Measurements from ENCODE around the gene HBE1. TPM values are rescaled to one million over a fixed set of nuclear protein-coding genes. Genes with fewer than 3 reads are reported as not detected.
"Not testable (repeated sequence)": the region's sequence is repeated elsewhere in the genome, so short reads cannot be mapped to it uniquely, and the experiment has no call there.

HBE1 gene
- total RNA-seq, 1 donor from 2014 or later: not detected

GRCh38 chr11:5303626-5304025 is 33.9 kb upstream of the HBE1 start:
- H3K4me3 ChIP-seq (ENCODE audit: low read depth, low read length): no peak overlapping the region
- DNase-seq (ENCODE audit: low read depth): no peak
- TF ChIP-seq CTCF (IDR thresholded peaks at IDR 0.05; ENCODE audit: insufficient read depth, low read length, poor library complexity, severe bottlenecking): no peak
- H3K27me3 ChIP-seq (ENCODE audit: control insufficient read depth, insufficient read depth, low read length): no peaks in the 10 kb centered on the region
- H3K36me3 ChIP-seq (ENCODE audit: control insufficient read depth, insufficient read depth, low read length): no peaks in the 10 kb centered on the region

GRCh38 chr11:5301846-5302245 is 32.1 kb upstream of the HBE1 start, which contains the start of gene OR51B4:
Gene OR51B4, minus strand, starts transcription at chr11:5301946. Its CDS starts 0 bp downstream, at chr11:5301946.
- no peak for TF ChIP-seq CTCF (IDR thresholded peaks at IDR 0.05; ENCODE audit: insufficient read depth, low read length, poor library complexity, severe bottlenecking)
- DNase-seq (ENCODE audit: low read depth): no peak
- H3K4me3 ChIP-seq (ENCODE audit: low read depth, low read length): no peak within 1 kb of the TSS

GRCh38 chr11:5300251-5300650 is 30.5 kb upstream of the HBE1 start:
- H3K4me3 ChIP-seq (ENCODE audit: low read depth, low read length): no peak overlapping the region

More at GRCh38 chr11:5301846-5302245, 32.1 kb upstream of the HBE1 start, which contains the start of gene OR51B4:
- Histone ChIP-seq H3K36me3 (ENCODE audit: control insufficient read depth, insufficient read depth, low read length) (no peaks in the 10 kb centered on the region), H3K27me3 (ENCODE audit: control insufficient read depth, insufficient read depth, low read length) (no peaks in the 10 kb centered on the region)

GRCh38 chr11:5298451-5298850 is 28.7 kb upstream of the HBE1 start:
- no peak for TF ChIP-seq CTCF (IDR thresholded peaks at IDR 0.05; ENCODE audit: insufficient read depth, low read length, poor library complexity, severe bottlenecking)
- Histone ChIP-seq H3K4me3 (ENCODE audit: low read depth, low read length) (no peak overlapping the region), H3K36me3 (ENCODE audit: control insufficient read depth, insufficient read depth, low read length) (no peaks in the 10 kb centered on the region), H3K27me3 (ENCODE audit: control insufficient read depth, insufficient read depth, low read length) (no peaks in the 10 kb centered on the region)
- DNase-seq (ENCODE audit: low read depth): no peak

More at GRCh38 chr11:5300251-5300650, 30.5 kb upstream of the HBE1 start:
- DNase-seq (ENCODE audit: low read depth): no peak
- Histone ChIP-seq H3K27me3 (ENCODE audit: control insufficient read depth, insufficient read depth, low read length) (no peaks in the 10 kb centered on the region), H3K36me3 (ENCODE audit: control insufficient read depth, insufficient read depth, low read length) (no peaks in the 10 kb centered on the region)
- TF ChIP-seq CTCF (IDR thresholded peaks at IDR 0.05; ENCODE audit: insufficient read depth, low read length, poor library complexity, severe bottlenecking): no peak

- no peak for TF ChIP-seq CTCF (IDR thresholded peaks at IDR 0.05; ENCODE audit: insufficient read depth, low read length, poor library complexity, severe bottlenecking)
- Histone ChIP-seq H3K36me3 (ENCODE audit: control insufficient read depth, insufficient read depth, low read length) (no peaks in the 10 kb centered on the region), H3K4me3 (ENCODE audit: low read depth, low read length) (no peak overlapping the region), H3K27me3 (ENCODE audit: control insufficient read depth, insufficient read depth, low read length) (no peaks in the 10 kb centered on the region)
- DNase-seq (ENCODE audit: low read depth): no peak
Measured at GRCh38 chr11:5297721-5298323, 28.1 kb upstream of the HBE1 start.

- DNase-seq (ENCODE audit: low read depth); H3K27me3 ChIP-seq (ENCODE audit: control insufficient read depth, insufficient read depth, low read length); H3K36me3 ChIP-seq (ENCODE audit: control insufficient read depth, insufficient read depth, low read length); H3K4me3 ChIP-seq (ENCODE audit: low read depth, low read length): not testable (repeated sequence)
Measured at GRCh38 chr11:5294342-5294995, 24.7 kb upstream of the HBE1 start.

Data from kidney epithelial cell (primary cell).